HCT116 (cell line): ENCODE measurements around the gene NSF. TPM values are rescaled to one million over a fixed set of nuclear protein-coding genes. Genes with fewer than 3 reads are reported as not detected.

Source experiments
- ATAC-seq: fragments of 200-7000 bp; cut with Tn5 transposase; 2 replicates; pipeline ENCODE4 v1.9.1; 2020; ENCODE audit warnings: mild to moderate bottlenecking, moderate library complexity
- BruUV-seq: library from RNA; stranded (reverse); fragments of 400-500 nt; replicated peaks from 2 replicates; lab custom pipeline; 2021; lab: Mats Ljungman, UMichigan
- CTCF ChIA-PET: fragments of 300-600 bp; sonication (Branson Sonifier 250); formaldehyde crosslinking; loops from one replicate; lab custom pipeline; 2021; ENCODE audit warnings: antibody characterized with exemption; lab: Charles Lee
- POLR2A ChIA-PET: fragments of 300-600, 350-600 bp; sonication (Branson Sonifier 250); formaldehyde crosslinking; loops from one replicate; lab custom pipeline; 2021; ENCODE audit warnings: antibody characterized with exemption; lab: Charles Lee
- RAD21 ChIA-PET, 2 experiments: fragments of 300-600 bp; sonication (Branson Sonifier 250); formaldehyde crosslinking; loops; one replicate each; lab custom pipeline; 2023; ENCODE audit warnings: low total read pairs in 2 of 2; ENCODE audit not compliant: uncharacterized antibody in 2 of 2, unreplicated experiment in 2 of 2, low non-redundant PET in 1 of 2; lab: Charles Lee
- DNase-seq: peaks from one replicate; pipeline ENCODE4 v3.0.0-alpha.2; 2010; ENCODE audit warnings: low read depth, low spot score
- H2AFZ ChIP-seq: fragments of 200-600 bp; shearing (Covaris generic), sonication (generic); 2 replicates; pipeline ENCODE4 v1.6.1; 2017; ENCODE audit warnings: low read depth, mixed run types, mixed read lengths, antibody characterized with exemption, low read length; ENCODE audit not compliant: poor library complexity, severe bottlenecking
- H3K27ac ChIP-seq: 2 replicates; pipeline ENCODE4 v1.5.1; 2012; ENCODE audit warnings: low read depth, low read length
- H3K27me3 ChIP-seq: fragments of 200-600 bp; sonication (generic); 2 replicates; pipeline ENCODE4 v1.6.1; 2016; ENCODE audit warnings: mixed run types, low read length, mixed read lengths; ENCODE audit not compliant: insufficient read depth
- H3K36me3 ChIP-seq, 2 experiments: fragments of 200-500 bp in 1 of 2; fragments of 200-600 bp in 1 of 2; sonication (Bioruptor generic) in 1 of 2; sonication (generic) in 1 of 2; 2 replicates each; pipeline versions ENCODE4 v1.5.1 to v1.6.1; 2014 to 2016; ENCODE audit warnings: low read length in 2 of 2, inconsistent platforms in 1 of 2, mixed read lengths in 1 of 2, mixed run types in 1 of 2; ENCODE audit not compliant: insufficient read depth in 2 of 2, control insufficient read depth in 1 of 2
- H3K4me1 ChIP-seq, 2 experiments: fragments of 200-600 bp in 1 of 2; sonication (generic) in 1 of 2; 2 replicates each; pipeline versions ENCODE4 v1.5.1 to v1.6.1; 2012 to 2017; ENCODE audit warnings: low read length in 2 of 2, inconsistent platforms in 1 of 2, mild to moderate bottlenecking in 1 of 2, mixed read lengths in 1 of 2, mixed run types in 1 of 2, moderate library complexity in 1 of 2; ENCODE audit not compliant: insufficient read depth in 2 of 2, control insufficient read depth in 1 of 2
- H3K4me2 ChIP-seq: fragments of 200-600 bp; sonication (generic); 2 replicates; pipeline ENCODE4 v1.6.1; 2017; ENCODE audit warnings: mixed run types, low read length, mixed read lengths
- H3K4me3 ChIP-seq, 2 experiments: fragments of 200-600 bp in 1 of 2; sonication (generic) in 1 of 2; replicated peaks in 1 of 2; 2 replicates each; pipeline ENCODE4 v1.5.1; 2011 to 2016; ENCODE audit warnings: low read length in 2 of 2, control low read depth in 1 of 2, low read depth in 1 of 2, mild to moderate bottlenecking in 1 of 2, mixed read lengths in 1 of 2, mixed run types in 1 of 2
- H3K79me2 ChIP-seq: fragments of 200-600 bp; sonication (generic); 2 replicates; pipeline ENCODE4 v1.6.1; 2017; ENCODE audit warnings: mild to moderate bottlenecking, mixed run types, low read length, moderate library complexity, mixed read lengths; ENCODE audit not compliant: insufficient read depth
- H3K9ac ChIP-seq: fragments of 200-600 bp; sonication (generic); 2 replicates; pipeline ENCODE4 v1.6.1; 2016; ENCODE audit warnings: low read length, mixed read lengths
- H3K9me2 ChIP-seq: fragments of 200-600 bp; sonication (generic), shearing (Covaris generic); 2 replicates; pipeline ENCODE4 v1.6.1; 2017; ENCODE audit warnings: mixed run types, mild to moderate bottlenecking, moderate library complexity; ENCODE audit not compliant: insufficient read depth
- H3K9me3 ChIP-seq, 2 experiments: fragments of 200-500 bp in 1 of 2; fragments of 200-600 bp in 1 of 2; sonication (Bioruptor generic) in 1 of 2; sonication (generic) in 1 of 2; 2 replicates each; pipeline ENCODE4 v1.6.1; 2014 to 2017; ENCODE audit warnings: low read length in 2 of 2, mixed read lengths in 2 of 2, inconsistent platforms in 1 of 2, low read depth in 1 of 2, mild to moderate bottlenecking in 1 of 2, mixed run types in 1 of 2, moderate library complexity in 1 of 2; ENCODE audit not compliant: control insufficient read depth in 1 of 2, insufficient read depth in 1 of 2
- H4K20me1 ChIP-seq: fragments of 200-600 bp; sonication (generic), shearing (Covaris generic); 2 replicates; pipeline ENCODE4 v1.6.1; 2017; ENCODE audit warnings: mixed run types, mild to moderate bottlenecking, moderate library complexity; ENCODE audit not compliant: insufficient read depth
- CBX3 ChIP-seq: IDR thresholded peaks from 2 replicates; pipeline ENCODE4 v1.6.1; 2012; ENCODE audit warnings: low read depth
- CEBPB ChIP-seq: IDR thresholded peaks from 2 replicates; pipeline ENCODE4 v1.6.1; 2012; ENCODE audit warnings: low read depth
- CTCF ChIP-seq, 3 experiments: fragments of 200-600 bp in 1 of 3; sonication (generic) in 1 of 3; IDR thresholded peaks in 2 of 3; conservative IDR thresholded peaks in 1 of 3; 2 replicates each; pipeline ENCODE4 v1.5.1; 2012 to 2017; ENCODE audit warnings: low read depth in 2 of 3, low read length in 2 of 3, antibody characterized with exemption in 1 of 3, borderline replicate concordance in 1 of 3, control low read depth in 1 of 3, mild to moderate bottlenecking in 1 of 3, mixed read lengths in 1 of 3, mixed run types in 1 of 3, moderate library complexity in 1 of 3; ENCODE audit not compliant: insufficient read depth in 1 of 3
- EGR1 ChIP-seq: IDR thresholded peaks from 2 replicates; pipeline ENCODE4 v1.6.1; 2012; ENCODE audit warnings: low read depth
- ELF1 ChIP-seq: IDR thresholded peaks from 2 replicates; pipeline ENCODE4 v1.6.1; 2012; ENCODE audit warnings: low read depth, borderline replicate concordance
- FOSL1 ChIP-seq: IDR thresholded peaks from 2 replicates; pipeline ENCODE4 v1.6.1; 2012; ENCODE audit warnings: low read depth
- JUND ChIP-seq: IDR thresholded peaks from 2 replicates; pipeline ENCODE4 v1.6.1; 2012
- MAX ChIP-seq: IDR thresholded peaks from 2 replicates; pipeline ENCODE4 v1.6.1; 2012
- POLR2AphosphoS5 ChIP-seq: IDR thresholded peaks from 2 replicates; pipeline ENCODE4 v1.6.1; 2011; ENCODE audit warnings: mild to moderate bottlenecking, low read depth, low read length, moderate library complexity
- RAD21 ChIP-seq: IDR thresholded peaks from 2 replicates; pipeline ENCODE4 v1.6.1; 2012; ENCODE audit warnings: low read depth, mild to moderate bottlenecking
- SP1 ChIP-seq: IDR thresholded peaks from 2 replicates; pipeline ENCODE4 v1.6.1; 2012; ENCODE audit warnings: low read depth
- SRF ChIP-seq: IDR thresholded peaks from 2 replicates; pipeline ENCODE4 v1.6.1; 2012; ENCODE audit warnings: low read depth
- ZNF274 ChIP-seq: fragments of 200-500 bp; sonication (Bioruptor generic); IDR thresholded peaks from 2 replicates; pipeline ENCODE4 v1.6.1; 2014; ENCODE audit warnings: mild to moderate bottlenecking, low read depth, low read length, inconsistent platforms
- intact Hi-C: fragments of 100-400 bp; cut with micrococcal nuclease; formaldehyde crosslinking; loops from 2 replicates; pipeline ENCODE4 v1.10.0; 2022
- total RNA-seq: library from RNA; stranded (reverse); gene quantifications from one replicate; pipeline ENCODE4 v1.2.1, GENCODE V29; 2021; ENCODE audit not compliant: unreplicated experiment

The NSF gene
- total RNA-seq, 1 experiment from 2014 or later = 61.1 TPM

DNA sequence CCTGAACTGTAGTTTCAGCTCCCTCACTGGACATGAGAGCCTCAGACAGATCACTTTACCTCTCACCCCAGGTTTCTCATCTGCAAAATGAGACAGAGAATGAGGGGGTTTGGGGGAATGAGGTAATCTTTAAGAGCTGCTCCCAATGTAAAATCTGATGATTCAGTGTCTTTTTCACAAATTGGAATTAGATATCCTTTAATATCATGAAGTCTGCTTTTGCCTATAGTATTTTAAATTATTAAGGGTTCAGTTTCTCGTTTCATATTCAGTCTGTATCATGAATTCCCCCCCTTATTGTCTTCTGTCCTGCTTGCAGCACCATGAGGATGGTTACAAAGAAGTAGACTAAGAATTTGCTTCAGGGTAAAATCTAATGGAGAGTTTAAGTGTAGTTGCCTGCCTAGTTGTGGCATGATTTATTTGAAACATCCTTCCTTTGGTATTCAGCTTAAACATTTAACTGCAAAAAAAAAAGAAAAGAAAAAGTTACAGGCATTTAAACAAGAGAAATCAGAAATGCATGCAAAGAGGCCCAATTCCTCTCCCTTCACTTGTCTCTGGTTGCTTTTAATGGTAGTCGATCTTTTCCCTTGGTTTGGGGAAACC lies 150.8 kb downstream of the NSF start:
- no peak overlapping the region for H2AFZ ChIP-seq
- peaks cover 11 to 17% of the 10 kb centered on the region in 2 experiments for H3K4me1 ChIP-seq
- H3K36me3 ChIP-seq = no peaks in the 10 kb centered on the region
- no peaks in the 10 kb centered on the region for H3K9me3 ChIP-seq
- H3K79me2 ChIP-seq = no peaks in the 10 kb centered on the region
- no peak overlapping the region for H3K4me3 ChIP-seq
- no peak overlapping the region for H3K27ac ChIP-seq
- no peaks in the 10 kb centered on the region for H4K20me1 ChIP-seq
- RAD21 ChIA-PET = no interaction called here
- H3K9me2 ChIP-seq = no peaks in the 10 kb centered on the region
- TF ChIP-seq ZNF274 (no peak), MAX (no peak)
- DNase-seq (no peak), ATAC-seq (no peak)
- no peak overlapping the region for H3K4me2 ChIP-seq
- no peaks in the 10 kb centered on the region for H3K27me3 ChIP-seq
- H3K9ac ChIP-seq = no peak overlapping the region
- BruUV-seq = no TSS peak
- intact Hi-C loops = no loop called here
- POLR2A ChIA-PET = no interaction called here
- CTCF ChIA-PET = interaction anchor here (1.0 kb wide), 1 partner anchor 10 kb away, joined by 3 read pairs; no protein-coding TSS in a partner anchor

DNA sequence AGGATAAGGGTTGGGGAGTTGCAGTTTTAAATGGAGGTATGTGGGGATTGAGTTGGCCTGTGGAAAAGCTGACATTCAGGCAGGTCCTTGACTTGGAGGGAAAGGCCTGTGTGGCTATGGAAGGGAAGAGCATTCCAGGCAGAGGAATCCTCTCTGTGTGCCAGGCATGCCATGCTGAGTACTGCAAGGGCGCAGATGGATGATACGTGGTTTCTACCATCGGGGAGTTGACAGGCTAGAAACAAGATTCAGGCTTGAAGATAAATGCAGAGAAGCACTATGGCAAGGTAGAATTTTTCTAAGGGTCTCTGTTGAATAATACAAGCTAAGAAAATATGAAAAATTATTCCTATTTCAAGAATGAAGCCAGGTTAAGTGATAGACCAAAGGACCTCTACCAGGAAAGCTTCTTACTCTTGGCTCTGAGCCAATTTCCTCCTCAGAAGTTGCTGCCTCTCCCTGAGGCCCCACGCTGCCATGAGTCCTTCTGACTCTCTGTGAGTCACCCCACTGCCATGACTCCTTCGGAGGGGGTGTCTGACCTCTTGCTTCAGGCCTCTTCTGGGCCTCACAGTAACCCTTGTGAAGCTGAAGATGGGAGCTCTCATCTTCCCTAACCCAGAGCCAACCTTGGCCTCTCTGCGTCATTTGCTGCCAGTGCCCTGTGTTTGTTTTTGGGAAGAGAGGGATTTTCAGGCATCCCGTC lies 152.2 kb downstream of the NSF start:
- DNase-seq (peak; percentile 57), ATAC-seq (peak; percentile 95)
- H3K9ac ChIP-seq = no peak overlapping the region
- H3K27me3 ChIP-seq = no peaks in the 10 kb centered on the region
- TF ChIP-seq CTCF (IDR thresholded peaks at IDR 0.05 in 2 of 3, conservative IDR thresholded peaks at IDR 0.05 in 1 of 3; ENCODE audit: borderline replicate concordance in 1 of 3, insufficient read depth in 1 of 3, low read depth in 2 of 3, low read length in 2 of 3) (no peak), SRF (peak; percentile 40; the same call in 1 of the 2 replicates), SP1 (peak; percentile 53; the same call in 1 of the 2 replicates), EGR1 (peak; percentile 30; the same call in 1 of the 2 replicates), RAD21 (0 out of 2 replicates have a peak, but pooled peaks have one; percentile 7), FOSL1 (peak; percentile 85), JUND (peak; percentile 60), CBX3 (peak; percentile 48; the same call in 1 of the 2 replicates), ELF1 (no peak), POLR2AphosphoS5 (no peak), MAX (0 out of 2 replicates have a peak, but pooled peaks have one; percentile 45), CEBPB (0 out of 2 replicates have a peak, but pooled peaks have one; percentile 43)
- H3K4me2 ChIP-seq = peak overlapping the region; percentile 26
- H3K79me2 ChIP-seq = no peaks in the 10 kb centered on the region
- H3K27ac ChIP-seq = no peak overlapping the region
- no TSS peak for BruUV-seq
- no peak overlapping the region for H3K4me3 ChIP-seq
- ChIA-PET POLR2A (no interaction called here), RAD21 (no interaction called here), CTCF (no interaction called here)
- no peaks in the 10 kb centered on the region for H3K9me3 ChIP-seq
- H2AFZ ChIP-seq = no peak overlapping the region
- H3K9me2 ChIP-seq = no peaks in the 10 kb centered on the region
- H3K4me1 ChIP-seq = peaks cover 11 to 17% of the 10 kb centered on the region in 2 experiments
- H3K36me3 ChIP-seq = no peaks in the 10 kb centered on the region
- no peaks in the 10 kb centered on the region for H4K20me1 ChIP-seq
- intact Hi-C loops = no loop called here
